Muscle layer of duodenum (tissue), 2 donors: ENCODE results near the gene BCAS3.

Experiments used
- H3K27ac ChIP-seq: one replicate; pipeline ENCODE4 v1.7.0; 2013; ENCODE audit warnings: mild to moderate bottlenecking, low read length
- H3K27me3 ChIP-seq: one replicate; pipeline ENCODE4 v1.7.0; 2013; ENCODE audit warnings: low read depth, mild to moderate bottlenecking, control low read depth, low read length
- H3K36me3 ChIP-seq, 2 donors: one replicate each; pipeline ENCODE4 v1.7.0; 2013; ENCODE audit warnings: low read length in 2 of 2, control low read depth in 1 of 2, mild to moderate bottlenecking in 1 of 2; ENCODE audit not compliant: insufficient read depth in 2 of 2, control insufficient read depth in 1 of 2
- H3K4me1 ChIP-seq, 2 donors: one replicate each; pipeline ENCODE4 v1.7.0; 2013; ENCODE audit warnings: low read length in 2 of 2, mild to moderate bottlenecking in 2 of 2, control low read depth in 1 of 2, moderate library complexity in 1 of 2; ENCODE audit not compliant: insufficient read depth in 2 of 2, control insufficient read depth in 1 of 2
- H3K4me3 ChIP-seq, 2 donors: one replicate each; pipeline ENCODE4 v1.7.0; 2013; ENCODE audit warnings: low read length in 2 of 2, low read depth in 1 of 2, mild to moderate bottlenecking in 1 of 2
- H3K9me3 ChIP-seq, 2 donors: one replicate each; pipeline ENCODE4 v1.7.0; 2013; ENCODE audit warnings: low read length in 2 of 2, control low read depth in 1 of 2, mild to moderate bottlenecking in 1 of 2; ENCODE audit not compliant: control insufficient read depth in 1 of 2
- donor health status: healthy.

Gene BCAS3

GRCh38 chr17:60675997-60676396 is 1.7 kb upstream of the BCAS3 start:
- Histone ChIP-seq H3K27ac (no peak overlapping the region), H3K4me3 (no peak overlapping the region), H3K27me3 (no peaks in the 10 kb centered on the region), H3K9me3 (no peaks in the 10 kb centered on the region), H3K36me3 (peaks cover 0 to 7% of the 10 kb centered on the region in 2 donors), H3K4me1 (peaks cover 0 to 14% of the 10 kb centered on the region in 2 donors)

GRCh38 chr17:60676758-60677307 is 818 bp upstream of the BCAS3 start:
- no peaks in the 10 kb centered on the region for H3K9me3 ChIP-seq
- no peaks in the 10 kb centered on the region for H3K27me3 ChIP-seq
- H3K4me1 ChIP-seq: peaks cover 0 to 14% of the 10 kb centered on the region in 2 donors
- H3K36me3 ChIP-seq: peaks cover 0 to 8% of the 10 kb centered on the region in 2 donors
- H3K27ac ChIP-seq: peak overlapping the region; percentile 58
- peak overlapping the region; percentile 93 to 98 for H3K4me3 ChIP-seq

GRCh38 chr17:60678118-60678444 is 430 bp downstream of the BCAS3 start:
- H3K9me3 ChIP-seq: no peaks in the 10 kb centered on the region
- H3K4me3 ChIP-seq: peak overlapping the region; percentile 93 to 98
- H3K4me1 ChIP-seq: peaks cover 0 to 14% of the 10 kb centered on the region in 2 donors
- no peaks in the 10 kb centered on the region for H3K27me3 ChIP-seq
- H3K36me3 ChIP-seq: peaks cover 0 to 8% of the 10 kb centered on the region in 2 donors
- peak overlapping the region; percentile 52 for H3K27ac ChIP-seq

- H3K4me3 ChIP-seq: no peak overlapping the region
- H3K4me1 ChIP-seq: peaks cover 0 to 14% of the 10 kb centered on the region in 2 donors
- peaks cover 3 to 16% of the 10 kb centered on the region in 2 donors for H3K36me3 ChIP-seq
- H3K27ac ChIP-seq: no peak overlapping the region
- H3K27me3 ChIP-seq: no peaks in the 10 kb centered on the region
- no peaks in the 10 kb centered on the region for H3K9me3 ChIP-seq
These were observed 1.6 kb downstream of the BCAS3 start for GRCh38 chr17:60679287-60679686.

- Histone ChIP-seq H3K36me3 (peaks cover 3 to 21% of the 10 kb centered on the region in 2 donors), H3K4me1 (peaks cover 0 to 14% of the 10 kb centered on the region in 2 donors), H3K9me3 (no peaks in the 10 kb centered on the region), H3K27ac (no peak overlapping the region), H3K27me3 (no peaks in the 10 kb centered on the region), H3K4me3 (no peak overlapping the region)
These were observed 3.1 kb downstream of the BCAS3 start for GRCh38 chr17:60680754-60681153.

GRCh38 chr17:60685437-60685836 is 7.8 kb downstream of the BCAS3 start:
- Histone ChIP-seq H3K36me3 (peaks cover 3 to 36% of the 10 kb centered on the region in 2 donors), H3K4me3 (no peak overlapping the region), H3K27ac (no peak overlapping the region), H3K4me1 (no peaks in the 10 kb centered on the region), H3K9me3 (no peaks in the 10 kb centered on the region), H3K27me3 (no peaks in the 10 kb centered on the region)

DNA sequence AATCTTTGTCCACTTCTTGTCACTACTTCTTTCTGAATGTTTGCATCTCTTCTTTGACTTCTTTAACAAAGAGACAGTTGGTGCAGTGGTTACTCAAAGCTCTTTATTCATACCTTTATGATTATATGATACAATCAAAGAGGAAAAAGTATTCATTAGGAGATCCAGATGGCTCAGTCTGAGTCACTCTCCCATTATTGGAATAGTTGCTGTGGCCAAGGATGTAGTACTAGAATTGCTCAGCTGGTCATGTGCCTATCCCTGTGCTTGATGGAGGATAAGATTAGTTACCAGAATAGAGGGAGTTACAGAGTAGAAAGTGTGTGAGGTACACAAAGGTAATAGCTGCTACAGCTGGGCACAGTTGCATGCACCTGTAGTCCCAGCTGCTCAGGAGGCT is 18.3 kb downstream of the BCAS3 start:
- H3K4me1 ChIP-seq: no peaks in the 10 kb centered on the region
- no peak overlapping the region for H3K27ac ChIP-seq
- H3K27me3 ChIP-seq: no peaks in the 10 kb centered on the region
- H3K9me3 ChIP-seq: no peaks in the 10 kb centered on the region
- H3K4me3 ChIP-seq: no peak overlapping the region
- H3K36me3 ChIP-seq: peaks cover 0 to 29% of the 10 kb centered on the region in 2 donors

DNA sequence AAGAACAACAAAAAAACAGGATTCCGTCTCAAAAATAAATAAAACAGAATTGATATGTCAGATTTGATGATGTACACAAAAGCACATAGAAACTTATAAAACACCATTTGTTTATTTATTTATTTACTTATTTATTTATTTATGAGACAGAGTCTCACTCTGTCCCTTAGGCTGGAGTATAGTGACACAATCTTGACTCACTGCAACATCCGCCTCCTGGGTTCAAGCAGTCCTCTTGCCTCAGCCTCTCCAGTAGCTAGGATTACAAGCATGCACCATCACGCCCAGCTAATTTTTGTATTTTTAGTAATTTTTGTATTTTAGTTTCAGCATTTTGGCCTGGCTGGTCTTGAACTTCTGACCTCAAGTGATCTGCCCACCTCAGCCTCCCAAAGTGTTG is 21.4 kb downstream of the BCAS3 start:
- no peaks in the 10 kb centered on the region for H3K4me1 ChIP-seq
- no peak overlapping the region for H3K27ac ChIP-seq
- peaks cover 0 to 25% of the 10 kb centered on the region in 2 donors for H3K36me3 ChIP-seq
- H3K27me3 ChIP-seq: no peaks in the 10 kb centered on the region
- H3K9me3 ChIP-seq: no peaks in the 10 kb centered on the region
- H3K4me3 ChIP-seq: no peak overlapping the region

- no peak overlapping the region for H3K4me3 ChIP-seq
These were observed 26.5 kb downstream of the BCAS3 start for GRCh38 chr17:60704170-60704569.

DNA sequence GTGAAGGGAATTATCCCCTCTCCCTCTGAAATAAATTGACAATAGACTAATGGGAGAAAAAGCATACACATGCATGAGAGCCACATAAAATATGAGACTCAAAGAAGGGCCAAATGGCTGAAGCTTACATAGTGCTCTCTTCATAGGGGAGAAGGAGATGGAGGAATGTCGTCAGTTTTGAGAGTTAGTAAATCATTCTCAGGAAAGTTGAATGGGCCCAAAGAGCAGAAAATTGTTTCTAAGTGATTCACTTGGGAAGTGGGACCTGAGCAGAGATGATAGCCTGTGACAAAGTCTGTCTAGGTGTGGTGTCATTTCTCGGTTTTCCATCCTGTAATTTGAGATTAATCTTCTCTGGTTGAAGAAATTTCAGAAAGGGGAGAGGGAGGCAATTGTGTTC is 35.0 kb downstream of the BCAS3 start:
- Histone ChIP-seq H3K27me3 (no peaks in the 10 kb centered on the region), H3K4me3 (no peak overlapping the region), H3K4me1 (no peaks in the 10 kb centered on the region), H3K9me3 (no peaks in the 10 kb centered on the region), H3K27ac (no peak overlapping the region), H3K36me3 (peaks cover 4 to 14% of the 10 kb centered on the region in 2 donors)

More at GRCh38 chr17:60704170-60704569, 26.5 kb downstream of the BCAS3 start:
- no peak overlapping the region for H3K27ac ChIP-seq
- no peaks in the 10 kb centered on the region for H3K27me3 ChIP-seq
- H3K9me3 ChIP-seq: no peaks in the 10 kb centered on the region
- H3K4me1 ChIP-seq: no peaks in the 10 kb centered on the region
- peaks cover 0 to 12% of the 10 kb centered on the region in 2 donors for H3K36me3 ChIP-seq

GRCh38 chr17:60713608-60714007 is 36.0 kb downstream of the BCAS3 start:
- Histone ChIP-seq H3K9me3 (no peaks in the 10 kb centered on the region), H3K27ac (no peak overlapping the region)

DNA sequence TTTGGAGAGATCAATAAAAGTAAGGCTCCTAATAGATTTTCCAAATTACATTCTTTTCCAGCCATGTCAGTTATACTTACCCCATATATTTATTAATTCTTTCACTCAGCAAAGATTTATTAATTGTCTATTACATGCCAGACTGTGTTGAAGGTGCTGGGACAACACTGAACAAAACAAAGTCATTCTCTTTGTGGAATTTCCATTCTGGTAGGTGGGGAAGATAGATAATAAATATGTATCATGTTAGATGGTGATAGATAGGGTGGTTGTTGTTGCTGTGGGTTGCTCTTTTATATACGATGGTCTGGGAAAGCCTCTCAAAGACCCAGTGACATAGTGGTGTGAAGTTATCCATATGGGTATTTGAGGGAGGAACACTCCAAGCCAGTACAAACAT is 39.1 kb downstream of the BCAS3 start:
- no peaks in the 10 kb centered on the region for H3K36me3 ChIP-seq
- H3K27ac ChIP-seq: no peak overlapping the region
- peaks cover 0 to 7% of the 10 kb centered on the region in 2 donors for H3K4me1 ChIP-seq
- H3K9me3 ChIP-seq: no peaks in the 10 kb centered on the region
- H3K4me3 ChIP-seq: no peak overlapping the region
- no peaks in the 10 kb centered on the region for H3K27me3 ChIP-seq

More at GRCh38 chr17:60713608-60714007, 36.0 kb downstream of the BCAS3 start:
- H3K27me3 ChIP-seq: no peaks in the 10 kb centered on the region
- no peak overlapping the region for H3K4me3 ChIP-seq
- no peaks in the 10 kb centered on the region for H3K4me1 ChIP-seq
- H3K36me3 ChIP-seq: peaks cover 4 to 14% of the 10 kb centered on the region in 2 donors
